GM19238 (cell line): ENCODE measurements around the gene CDH4.

Experiments used
- DNase-seq: peaks from one replicate; pipeline ENCODE4 v3.0.0; 2011; ENCODE audit warnings: low spot score; ENCODE audit not compliant: insufficient read length

Gene CDH4

GRCh38 chr20:61514805-61515505, 262.9 kb downstream of the CDH4 start:
- no peak for DNase-seq

GRCh38 chr20:61515922-61516321, 263.9 kb downstream of the CDH4 start:
- no peak for DNase-seq

- DNase-seq = no peak
These were observed 264.5 kb downstream of the CDH4 start for GRCh38 chr20:61516346-61517208.

- no peak for DNase-seq
These were observed 265.4 kb downstream of the CDH4 start for GRCh38 chr20:61517419-61517818.

GRCh38 chr20:61518424-61518951, 266.4 kb downstream of the CDH4 start:
- no peak for DNase-seq

GRCh38 chr20:61519488-61519887, 267.4 kb downstream of the CDH4 start:
- no peak for DNase-seq

- no peak for DNase-seq
These were observed 268.2 kb downstream of the CDH4 start for GRCh38 chr20:61520076-61520892.

- no peak for DNase-seq
These were observed 268.9 kb downstream of the CDH4 start for GRCh38 chr20:61520893-61521460.

- no peak for DNase-seq
These were observed 269.8 kb downstream of the CDH4 start for GRCh38 chr20:61521687-61522420.

GRCh38 chr20:61522498-61523090, 270.5 kb downstream of the CDH4 start:
- no peak for DNase-seq

- no peak for DNase-seq
These were observed 271.1 kb downstream of the CDH4 start for GRCh38 chr20:61523145-61523544.

- DNase-seq = no peak
These were observed 273.0 kb downstream of the CDH4 start for GRCh38 chr20:61524951-61525666.

- no peak for DNase-seq
These were observed 273.8 kb downstream of the CDH4 start for GRCh38 chr20:61525781-61526431.

- no peak for DNase-seq
These were observed 274.8 kb downstream of the CDH4 start for GRCh38 chr20:61526907-61527306.

- DNase-seq = no peak
These were observed 275.6 kb downstream of the CDH4 start for GRCh38 chr20:61527626-61528025.

- no peak for DNase-seq
These were observed 276.5 kb downstream of the CDH4 start for GRCh38 chr20:61528591-61528990.

GRCh38 chr20:61529354-61529753, 277.3 kb downstream of the CDH4 start:
- no peak for DNase-seq

GRCh38 chr20:61531553-61532345, 279.7 kb downstream of the CDH4 start:
- DNase-seq = no peak
